OCI-LY7 (cell line): ENCODE measurements around the gene NPIPB5. TPM values are rescaled to one million over a fixed set of nuclear protein-coding genes. Genes with fewer than 3 reads are reported as not detected.
A peak's percentile ranks its signal among the peaks of the same experiment; 100 is the strongest.
"Not testable (repeated sequence)": the region's sequence is repeated elsewhere in the genome, so short reads cannot be mapped to it uniquely, and the experiment has no call there.

Experiments
- Bru-seq: library from RNA; stranded (reverse); fragments of 400-500 nt; gene quantifications from one replicate; lab custom pipeline; 2021; lab: Mats Ljungman, UMichigan
- BruChase-seq, 2 experiments: library from RNA; stranded (reverse); fragments of 400-500 nt; gene quantifications; one replicate each; lab custom pipeline; 2021; lab: Mats Ljungman, UMichigan
- BruUV-seq: library from RNA; stranded (reverse); fragments of 400-500 nt; replicated peaks from 2 replicates; lab custom pipeline; 2021; lab: Mats Ljungman, UMichigan
- CTCF ChIA-PET: fragments of 300-600 bp; sonication (Branson Sonifier 250); formaldehyde crosslinking; loops from one replicate; lab custom pipeline; 2022; ENCODE audit warnings: antibody characterized with exemption; ENCODE audit not compliant: unreplicated experiment; lab: Charles Lee
- POLR2A ChIA-PET: fragments of 300-600 bp; sonication (Branson Sonifier 250); formaldehyde crosslinking; loops from one replicate; lab custom pipeline; 2022; ENCODE audit warnings: antibody characterized with exemption; lab: Charles Lee
- DNase-seq: peaks from one replicate; pipeline ENCODE4 v3.0.0-alpha.2; 2015; ENCODE audit warnings: low spot score
- H2AFZ ChIP-seq: fragments of 200-600 bp; sonication (generic), shearing (Covaris generic); 2 replicates; pipeline ENCODE4 v1.6.1; 2014; ENCODE audit warnings: mild to moderate bottlenecking, antibody characterized with exemption, low read length, moderate library complexity
- H3K27ac ChIP-seq: fragments of 200-600 bp; sonication (generic); 2 replicates; pipeline ENCODE4 v1.5.1; 2014; ENCODE audit warnings: mixed run types, low read depth, mild to moderate bottlenecking, moderate library complexity, low read length, inconsistent platforms; ENCODE audit not compliant: poor library complexity, severe bottlenecking
- H3K36me3 ChIP-seq: fragments of 200-600 bp; sonication (generic); 2 replicates; pipeline ENCODE4 v1.6.1; 2014; ENCODE audit warnings: mild to moderate bottlenecking, antibody characterized with exemption, low read length, moderate library complexity, mixed read lengths; ENCODE audit not compliant: insufficient read depth
- H3K4me1 ChIP-seq: fragments of 200-600 bp; sonication (generic); 2 replicates; pipeline ENCODE4 v1.5.1; 2014; ENCODE audit warnings: mild to moderate bottlenecking, low read length; ENCODE audit not compliant: insufficient read depth, poor library complexity, severe bottlenecking
- H3K4me2 ChIP-seq: fragments of 200-600 bp; sonication (generic); 2 replicates; pipeline ENCODE4 v1.6.1; 2014; ENCODE audit warnings: mild to moderate bottlenecking, low read length
- H3K4me3 ChIP-seq: fragments of 200-600 bp; sonication (generic); 2 replicates; pipeline ENCODE4 v1.5.1; 2014; ENCODE audit warnings: mild to moderate bottlenecking, low read depth, low read length; ENCODE audit not compliant: poor library complexity, severe bottlenecking
- H3K79me2 ChIP-seq: fragments of 200-600 bp; sonication (generic); 2 replicates; pipeline ENCODE4 v1.6.1; 2016; ENCODE audit warnings: low read depth, mild to moderate bottlenecking, low read length, moderate library complexity, mixed read lengths; ENCODE audit not compliant: insufficient read depth
- H3K9me2 ChIP-seq: fragments of 200-600 bp; sonication (generic); 2 replicates; pipeline ENCODE4 v1.6.1; 2016; ENCODE audit warnings: mild to moderate bottlenecking, low read length, mixed read lengths; ENCODE audit not compliant: insufficient read depth
- H3K9me3 ChIP-seq: fragments of 200-600 bp; sonication (generic); 2 replicates; pipeline ENCODE4 v1.6.1; 2014; ENCODE audit warnings: mild to moderate bottlenecking, mixed run types, low read length, mixed read lengths
- H4K20me1 ChIP-seq: fragments of 200-600 bp; sonication (generic); 2 replicates; pipeline ENCODE4 v1.6.1; 2014; ENCODE audit warnings: mild to moderate bottlenecking, antibody characterized with exemption, low read length, moderate library complexity, mixed read lengths; ENCODE audit not compliant: insufficient read depth
- intact Hi-C: fragments of 100-400 bp; cut with micrococcal nuclease; formaldehyde crosslinking; loops from one replicate; pipeline ENCODE4 v1.10.0; 2022; ENCODE audit not compliant: unreplicated experiment
- long read RNA-seq: library from polyadenylated mRNA; stranded (forward); transcript quantifications from one replicate; pipeline ENCODE4 v2.0.0, GENCODE V29; 2022
- total RNA-seq, 2 experiments: library from RNA; depleted of rRNA in 1 of 2; stranded (reverse); fragments of >200 nt in 1 of 2; shearing (Covaris generic) in 1 of 2; gene quantifications; 2 replicates each; pipeline ENCODE4 v1.2.3, GENCODE V29; 2014 to 2022

The NPIPB5 gene
- 124 and 148 TPM in 2 replicates for total RNA-seq (2014; rRNA removed; shearing (Covaris generic))
- 503 and 613 TPM in 2 replicates for total RNA-seq (2022)
- percentile 60 among the genes with signal in this experiment for Bru-seq, nascent RNA
- percentile 81 among the genes with signal in this experiment for BruChase-seq, experiment 1, labeled RNA remaining after a 6-hour chase
- BruChase-seq, experiment 2, labeled RNA remaining after a 2-hour chase = percentile 75 among the genes with signal in this experiment
- long read RNA-seq, partial matches to known transcripts = 2 of 23 reads
- long read RNA-seq, other reads (novel, unspliced or antisense) = 14 of 23 reads

- H3K4me3 ChIP-seq, DNase-seq, H3K27ac ChIP-seq, H2AFZ ChIP-seq, intact Hi-C loops, BruUV-seq, H3K4me2 ChIP-seq, CTCF ChIA-PET, H3K36me3 ChIP-seq, H4K20me1 ChIP-seq, H3K9me3 ChIP-seq, H3K4me1 ChIP-seq, POLR2A ChIA-PET, H3K9me2 ChIP-seq, H3K79me2 ChIP-seq: not testable (repeated sequence)
Observed at GRCh38 chr16:22510591-22510990, at the start of gene NPIPB5. Gene NPIPB5, plus strand, starts transcription at chr16:22510891. Its CDS starts 2,911 bp downstream, at chr16:22513802.

GRCh38 chr16:22468846-22469245 lies 41.8 kb upstream of the NPIPB5 start:
- H3K79me2 ChIP-seq, intact Hi-C loops, H4K20me1 ChIP-seq, H3K4me3 ChIP-seq, H3K4me1 ChIP-seq, H3K4me2 ChIP-seq, H3K9me2 ChIP-seq, H3K27ac ChIP-seq, CTCF ChIA-PET, H3K36me3 ChIP-seq, DNase-seq, POLR2A ChIA-PET, H3K9me3 ChIP-seq, BruUV-seq, H2AFZ ChIP-seq: not testable (repeated sequence)

GRCh38 chr16:22537996-22538395 lies 27.3 kb downstream of the NPIPB5 start:
- intact Hi-C loops, CTCF ChIA-PET, POLR2A ChIA-PET: not testable (repeated sequence)

GRCh38 chr16:22544809-22545208 lies 34.1 kb downstream of the NPIPB5 start:
- H2AFZ ChIP-seq, H3K36me3 ChIP-seq, H3K4me3 ChIP-seq, DNase-seq, H3K4me2 ChIP-seq, CTCF ChIA-PET, H3K79me2 ChIP-seq, H3K9me2 ChIP-seq, BruUV-seq, intact Hi-C loops, H4K20me1 ChIP-seq, POLR2A ChIA-PET, H3K4me1 ChIP-seq, H3K9me3 ChIP-seq, H3K27ac ChIP-seq: not testable (repeated sequence)

More at GRCh38 chr16:22537996-22538395, 27.3 kb downstream of the NPIPB5 start:
- DNase-seq = peak; percentile 3
- not testable (repeated sequence) for H2AFZ ChIP-seq, H3K4me2 ChIP-seq, H3K79me2 ChIP-seq, BruUV-seq, H3K27ac ChIP-seq, H3K4me1 ChIP-seq, H3K4me3 ChIP-seq, H3K36me3 ChIP-seq, H3K9me2 ChIP-seq, H3K9me3 ChIP-seq, H4K20me1 ChIP-seq

GRCh38 chr16:22546630-22547029 lies 35.9 kb downstream of the NPIPB5 start:
- H3K4me2 ChIP-seq, H3K9me3 ChIP-seq, H4K20me1 ChIP-seq, H3K4me1 ChIP-seq, H3K9me2 ChIP-seq, H3K79me2 ChIP-seq, H3K27ac ChIP-seq, H3K36me3 ChIP-seq, intact Hi-C loops, H3K4me3 ChIP-seq, BruUV-seq, H2AFZ ChIP-seq, CTCF ChIA-PET: not testable (repeated sequence)
- peak; percentile 23 for DNase-seq
- POLR2A ChIA-PET = interaction anchor here (0.5 kb wide), 1 partner anchor 342 kb away, joined by 3 read pairs; no protein-coding TSS in a partner anchor

- H3K9me2 ChIP-seq, intact Hi-C loops, H3K4me3 ChIP-seq, H4K20me1 ChIP-seq, DNase-seq, BruUV-seq, H2AFZ ChIP-seq, H3K4me1 ChIP-seq, H3K9me3 ChIP-seq, H3K79me2 ChIP-seq, H3K27ac ChIP-seq, H3K36me3 ChIP-seq, H3K4me2 ChIP-seq, CTCF ChIA-PET: not testable (repeated sequence)
- POLR2A ChIA-PET = interaction anchor here (0.5 kb wide), 1 partner anchor 343 kb away, joined by 3 read pairs; no protein-coding TSS in a partner anchor
Observed at GRCh38 chr16:22547170-22547765, 36.6 kb downstream of the NPIPB5 start.
